GM12865 (cell line): Measurements from ENCODE around the gene GPR65.

Source experiments
- DNase-seq: peaks from one replicate; pipeline ENCODE4 v3.0.0; 2010; ENCODE audit warnings: low read depth
- H3K4me3 ChIP-seq: 2 replicates; pipeline ENCODE4 v1.5.1; 2011; ENCODE audit warnings: mild to moderate bottlenecking, low read depth, low read length, control low read depth
- CTCF ChIP-seq: IDR thresholded peaks from 2 replicates; pipeline ENCODE4 v1.5.1; 2011; ENCODE audit warnings: low read length, control low read depth, low read depth, inconsistent platforms; ENCODE audit not compliant: insufficient read depth; ENCODE audit errors: missing control alignments

Gene GPR65

GRCh38 chr14:88005050-88005481, at the start of gene GPR65:
TSS of gene GPR65 (plus strand) at chr14:88005135. CDS start at chr14:88010848, 5,713 bp downstream.
- H3K4me3 ChIP-seq, result peak within 1 kb of the TSS; percentile 78
- TF ChIP-seq CTCF, result no peak
- peak; percentile 84 for DNase-seq

- no peak for TF ChIP-seq CTCF
Observed at GRCh38 chr14:87955501-87955900, 49.4 kb upstream of the GPR65 start.

GRCh38 chr14:87960013-87960787, 44.7 kb upstream of the GPR65 start:
- H3K4me3 ChIP-seq, result no peak overlapping the region
- no peak for TF ChIP-seq CTCF
- DNase-seq, result no peak

More at GRCh38 chr14:87955501-87955900, 49.4 kb upstream of the GPR65 start:
- no peak for DNase-seq
- no peak overlapping the region for H3K4me3 ChIP-seq

- H3K4me3 ChIP-seq, result no peak overlapping the region
- no peak for DNase-seq
- no peak for TF ChIP-seq CTCF
Observed at GRCh38 chr14:87961246-87961645, 43.7 kb upstream of the GPR65 start.

- H3K4me3 ChIP-seq, result no peak overlapping the region
- no peak for TF ChIP-seq CTCF
- DNase-seq, result no peak
Observed at GRCh38 chr14:87966816-87967215, 38.1 kb upstream of the GPR65 start.

- no peak overlapping the region for H3K4me3 ChIP-seq
- no peak for TF ChIP-seq CTCF
- no peak for DNase-seq
Observed at GRCh38 chr14:87967496-87967895, 37.4 kb upstream of the GPR65 start.

GRCh38 chr14:87971010-87971409, 33.9 kb upstream of the GPR65 start:
- no peak for TF ChIP-seq CTCF
- H3K4me3 ChIP-seq, result no peak overlapping the region
- DNase-seq, result peak; percentile 34
